Fibroblast of peridontal ligament (primary cell): ENCODE measurements around the gene CCDC6.
A peak's percentile ranks its signal among the peaks of the same experiment; 100 is the strongest.
"Not testable (repeated sequence)": the region's sequence is repeated elsewhere in the genome, so short reads cannot be mapped to it uniquely, and the experiment has no call there.

Experiments
- DNase-seq: peaks from one replicate; pipeline ENCODE4 v3.0.0-alpha.2; 2010; ENCODE audit errors: extremely low read depth

Gene CCDC6

DNA sequence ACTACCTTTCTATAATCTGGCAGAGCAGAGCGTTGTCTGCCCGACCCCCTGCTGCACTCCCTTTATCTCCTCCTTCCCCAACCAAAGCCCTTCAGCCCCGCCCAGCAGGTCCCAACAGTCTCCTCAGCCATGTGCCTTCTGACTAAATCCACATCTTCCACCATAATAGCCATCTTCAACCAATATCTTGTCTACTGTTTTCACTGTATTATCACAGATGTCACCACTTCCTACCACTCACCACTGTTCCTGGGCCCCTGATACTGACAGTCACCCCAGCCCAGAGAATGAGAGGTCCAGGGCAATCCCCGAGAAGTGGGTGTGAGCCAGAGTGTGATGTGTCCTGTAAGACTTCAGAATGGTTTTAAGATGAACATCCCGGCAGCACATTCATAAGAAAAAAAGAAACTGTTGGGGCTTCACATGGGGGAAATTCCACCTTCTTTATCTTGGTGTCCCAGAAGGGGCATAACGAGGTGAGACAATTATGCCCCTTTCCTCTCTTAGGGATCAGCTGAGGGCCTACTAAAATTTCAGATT is 25.3 kb downstream of the CCDC6 start:
- DNase-seq: no peak

DNA sequence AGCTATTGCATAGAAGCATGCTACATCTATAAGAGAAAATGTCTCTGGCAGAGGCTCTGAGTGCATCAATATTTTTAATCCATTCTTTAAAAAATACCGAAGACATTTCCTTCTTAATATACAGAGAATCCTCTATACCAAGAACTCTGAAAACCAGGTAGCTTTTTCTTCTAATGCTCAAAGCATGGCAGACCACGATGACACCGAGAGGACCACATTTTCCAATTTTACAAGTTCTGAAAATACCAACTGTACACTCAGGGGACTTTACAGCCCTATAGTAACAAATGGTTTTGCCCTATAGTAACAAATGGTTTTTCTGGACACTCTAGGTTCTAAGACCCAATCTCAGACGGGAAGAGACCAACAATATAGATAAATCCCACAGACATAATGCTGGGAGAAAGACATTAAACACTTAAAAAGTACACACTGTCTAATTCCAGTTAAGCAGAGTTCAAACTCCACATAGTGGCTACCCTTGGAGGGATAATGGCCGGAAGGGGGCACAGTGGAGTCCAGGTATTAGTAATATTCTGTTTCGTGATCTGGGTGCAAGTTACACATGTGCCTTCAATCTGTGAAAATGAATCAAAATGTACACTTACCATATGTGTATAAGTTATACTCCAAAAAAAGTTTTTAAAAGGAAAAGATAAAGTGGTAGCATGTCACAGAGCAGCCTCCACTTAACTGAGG is 26.2 kb downstream of the CCDC6 start:
- no peak for DNase-seq

DNA sequence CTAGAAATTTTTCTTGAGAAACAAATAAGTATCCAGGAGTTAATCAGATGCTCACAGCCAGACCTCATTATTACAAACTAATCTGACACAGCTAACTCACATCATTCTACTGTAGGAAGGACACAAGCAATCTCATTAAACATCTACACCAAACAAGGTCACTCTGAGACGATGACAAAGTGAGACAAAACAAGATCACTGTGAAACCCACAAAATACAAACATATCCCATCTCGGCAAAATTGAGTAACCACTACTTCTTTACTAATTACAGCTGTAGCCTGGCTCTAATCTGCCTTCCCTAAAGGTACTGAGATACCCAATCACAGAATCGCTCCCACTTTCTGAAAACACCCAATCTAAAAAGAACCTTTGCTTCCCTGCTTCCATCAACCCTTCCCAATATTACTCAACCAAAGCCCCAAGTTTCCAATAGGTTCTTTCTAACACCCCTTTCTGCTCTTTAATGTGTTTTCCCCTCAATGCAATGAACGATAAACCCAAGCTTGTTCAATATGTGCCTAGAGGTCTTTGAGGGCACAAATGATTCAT is 26.9 kb downstream of the CCDC6 start:
- DNase-seq: no peak

DNA sequence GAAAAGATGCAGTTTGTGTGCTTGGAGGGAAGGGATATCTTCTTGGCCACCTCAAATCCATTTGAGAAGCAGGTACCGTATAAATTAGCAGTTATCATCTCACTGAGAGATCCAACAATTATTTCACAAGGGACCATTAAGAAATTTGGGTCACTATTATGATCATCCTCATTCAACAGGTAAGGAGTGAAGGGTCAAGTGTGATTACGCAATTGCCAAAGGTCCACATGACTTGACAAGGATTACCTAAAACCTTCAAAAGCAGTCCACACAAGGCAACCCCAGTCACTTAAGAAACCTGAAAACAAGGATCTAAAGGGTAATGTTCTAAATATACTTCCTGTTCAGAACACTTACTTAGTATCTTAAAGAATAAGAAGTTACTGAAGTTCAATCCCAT is 27.4 kb downstream of the CCDC6 start:
- DNase-seq: no peak

DNA sequence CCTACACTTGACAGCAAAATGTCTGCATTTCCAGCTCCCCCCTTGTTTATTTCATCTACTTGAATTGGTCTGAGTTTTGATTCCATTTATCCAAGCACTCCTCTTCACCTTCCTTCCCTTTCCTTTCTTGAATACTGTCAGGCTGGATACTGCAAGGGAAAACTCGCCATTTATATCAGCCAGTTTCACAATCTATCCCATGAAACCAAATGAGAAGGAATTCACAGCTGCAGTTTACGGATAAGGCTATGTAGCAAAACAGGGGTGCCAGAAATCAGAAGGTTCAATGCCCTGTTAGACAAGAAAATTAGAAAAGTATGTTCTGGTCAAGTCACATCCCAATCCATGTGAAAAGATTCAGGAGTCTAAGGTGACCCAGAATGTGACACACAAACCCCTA is 28.1 kb downstream of the CCDC6 start:
- DNase-seq: peak; percentile 17

DNA sequence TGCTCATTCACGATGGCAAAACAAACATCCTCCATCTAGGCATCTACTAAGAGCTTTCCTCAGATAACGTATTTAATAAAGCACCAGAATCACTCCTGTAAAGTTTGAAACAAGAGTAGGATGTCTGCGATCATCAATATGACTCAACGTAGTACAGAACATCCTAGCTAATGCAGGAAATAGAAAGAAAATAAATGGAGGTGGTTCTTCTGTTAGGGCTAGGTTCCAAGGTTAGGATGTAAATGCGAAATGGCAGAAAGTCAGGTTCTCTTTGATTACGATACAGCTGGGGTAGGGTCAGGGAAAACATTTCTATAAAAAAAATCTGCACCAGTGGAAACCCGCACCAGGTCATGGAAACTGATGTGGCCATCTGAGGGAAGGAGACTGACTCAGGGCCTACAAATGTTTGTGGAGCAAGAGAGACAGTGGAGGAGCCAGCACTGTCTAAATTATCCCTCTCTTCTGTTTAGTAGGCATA is 29.1 kb downstream of the CCDC6 start:
- peak; percentile 60 for DNase-seq

DNA sequence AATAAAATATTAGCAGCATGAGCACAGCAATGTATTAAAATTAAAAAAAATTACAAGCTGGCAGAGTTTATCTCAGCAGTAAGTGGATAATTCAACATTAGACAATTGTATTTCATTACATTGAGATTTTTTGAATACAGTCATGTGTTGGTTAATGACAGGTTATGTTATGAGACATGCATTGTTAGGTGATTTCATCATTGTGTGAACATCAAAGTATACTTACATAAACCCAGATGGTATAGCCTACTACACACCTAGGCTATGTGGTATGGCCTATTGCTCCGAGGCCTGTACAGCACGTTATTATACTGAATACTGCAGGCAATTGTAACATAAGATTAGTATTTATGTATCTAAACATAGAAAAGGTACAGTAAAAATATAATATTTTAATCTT is 29.7 kb downstream of the CCDC6 start:
- no peak for DNase-seq

DNA sequence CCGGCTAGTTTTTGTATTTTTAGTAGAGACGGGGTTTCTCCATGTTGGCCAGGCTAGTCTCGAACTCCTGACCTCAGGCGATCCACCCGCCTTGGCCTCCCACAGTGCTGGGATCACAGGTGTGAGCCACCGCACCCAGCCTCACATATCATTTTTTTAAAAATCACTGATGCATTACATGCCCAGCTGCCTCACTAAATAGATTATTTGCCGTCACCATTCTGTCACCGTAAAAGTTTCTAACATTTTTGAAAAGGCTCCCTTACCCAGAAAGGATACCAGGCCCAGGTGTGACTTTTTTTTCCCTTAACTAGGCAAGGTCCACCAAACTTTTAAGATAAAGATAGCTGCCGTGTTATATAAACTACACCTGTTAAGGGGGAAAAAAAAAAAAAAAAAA is 30.1 kb downstream of the CCDC6 start:
- DNase-seq: not testable (repeated sequence)

DNA sequence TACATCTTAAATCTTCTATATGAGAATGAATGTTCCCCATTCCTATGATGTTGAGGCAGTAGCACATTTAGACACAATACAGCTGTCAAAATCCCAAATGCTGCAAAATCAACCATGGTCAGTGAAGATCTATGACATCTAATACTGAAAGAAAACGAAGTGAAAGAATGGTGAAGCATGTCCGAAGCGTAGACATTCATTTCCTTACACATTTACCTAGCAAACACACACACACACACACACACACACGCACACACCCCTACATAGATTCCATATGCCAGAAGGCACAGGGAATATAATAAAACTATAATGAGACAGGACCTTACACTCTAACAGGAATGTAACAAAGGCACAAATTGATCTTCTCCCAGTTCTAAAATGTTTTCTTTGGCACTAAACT is 32.5 kb downstream of the CCDC6 start:
- no peak for DNase-seq

DNA sequence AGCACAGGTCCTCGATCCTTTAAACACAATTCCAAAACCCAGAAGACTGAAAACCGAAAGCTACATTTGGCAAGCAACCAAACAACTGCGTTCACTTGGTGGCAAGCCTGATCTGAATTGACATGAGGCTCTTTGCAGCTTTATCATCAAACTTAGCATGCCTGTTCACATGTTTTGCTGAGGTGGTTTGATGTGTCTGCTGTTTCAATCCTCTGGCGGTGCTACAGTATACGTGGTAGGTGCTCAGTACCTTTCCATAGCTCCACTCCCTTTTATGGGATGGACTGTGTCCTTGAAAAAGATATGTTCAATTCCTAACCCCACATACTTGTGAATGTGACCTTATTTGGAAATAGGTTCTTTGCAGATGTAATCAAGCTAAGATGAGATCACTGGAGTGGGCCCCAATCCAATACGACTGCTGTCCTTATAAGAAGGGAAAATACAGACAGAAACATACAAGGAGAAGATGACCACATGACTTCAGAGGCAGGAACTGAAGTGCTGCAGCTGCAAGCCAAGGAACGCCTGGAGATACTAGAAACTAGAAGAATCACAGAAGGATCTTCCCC is 33.4 kb downstream of the CCDC6 start:
- peak; percentile 93 for DNase-seq

DNA sequence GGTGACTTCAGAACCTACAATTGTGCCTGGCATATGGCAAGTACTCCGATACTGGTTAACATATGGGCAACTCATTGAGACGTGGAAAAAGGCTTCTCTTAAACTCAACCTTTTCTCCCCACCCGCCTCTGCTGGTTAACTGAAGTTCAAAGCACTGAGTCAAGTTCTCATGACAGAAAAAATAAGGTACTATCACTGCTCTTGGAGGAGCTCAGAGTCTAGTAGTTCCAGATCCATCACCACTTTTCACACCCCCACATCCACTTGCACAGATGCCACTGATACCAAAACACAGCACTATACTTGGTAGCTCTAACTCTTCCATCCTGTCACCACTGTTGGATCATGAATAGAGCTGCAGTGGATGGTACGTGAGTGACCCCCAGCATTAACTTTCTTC is 36.2 kb downstream of the CCDC6 start:
- no peak for DNase-seq

DNA sequence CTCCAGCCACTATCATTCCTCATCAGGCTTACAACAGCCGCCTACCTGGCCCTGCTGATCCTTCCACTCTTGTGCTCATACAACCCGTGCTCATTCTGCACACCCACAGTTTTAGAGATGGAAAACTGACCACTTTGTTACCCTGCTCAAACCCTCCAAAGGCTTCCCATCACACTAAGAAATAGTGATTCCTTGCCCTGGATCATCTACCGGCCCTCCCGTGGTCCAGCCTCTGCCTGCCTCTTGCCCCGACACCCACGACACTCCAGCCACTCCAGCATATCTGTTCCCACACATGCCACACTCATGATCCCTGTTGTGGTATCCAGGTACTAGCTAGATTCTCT is 36.8 kb downstream of the CCDC6 start:
- DNase-seq: no peak

DNA sequence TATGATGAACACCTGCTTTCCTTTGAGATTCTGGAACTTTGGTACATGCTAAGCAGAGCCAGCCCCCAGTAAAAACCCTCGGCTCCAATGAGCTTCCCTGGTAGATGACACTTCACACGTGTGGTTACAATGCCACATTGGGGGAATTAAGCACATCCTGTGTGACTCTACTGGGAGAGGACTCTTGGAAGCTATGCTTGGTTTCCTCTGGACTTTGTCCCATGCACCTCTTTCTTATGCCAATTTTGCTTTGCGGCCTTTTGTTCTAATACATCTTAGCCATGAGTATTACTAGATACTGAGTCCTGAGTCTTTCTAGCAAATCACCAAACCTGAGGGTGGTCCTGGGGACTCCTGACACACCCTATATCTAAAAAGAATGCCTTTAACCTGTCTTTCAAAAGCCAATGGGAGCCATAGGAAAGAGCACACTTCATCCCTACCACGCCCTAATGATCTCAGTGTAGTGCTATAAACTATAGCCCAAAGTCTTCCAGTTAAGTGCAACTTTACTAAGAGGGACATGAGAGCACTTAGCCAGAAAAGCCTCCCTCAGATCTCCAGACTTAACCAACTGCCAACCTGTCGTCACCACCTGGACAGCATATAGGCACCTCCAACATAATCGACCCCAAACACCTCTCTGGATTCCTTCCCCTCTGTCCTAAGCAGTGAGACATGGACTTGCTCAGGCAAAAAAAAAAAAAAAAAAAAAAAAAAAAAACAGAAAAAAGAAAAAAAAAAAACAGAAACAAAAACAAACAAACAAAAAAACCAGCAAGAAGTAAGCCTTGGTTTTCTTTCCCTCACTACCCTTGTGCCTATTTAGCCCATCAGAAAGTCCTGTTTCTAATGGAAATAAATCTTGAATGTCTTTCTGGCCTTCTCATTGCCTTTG is 37.4 kb downstream of the CCDC6 start:
- DNase-seq: no peak

DNA sequence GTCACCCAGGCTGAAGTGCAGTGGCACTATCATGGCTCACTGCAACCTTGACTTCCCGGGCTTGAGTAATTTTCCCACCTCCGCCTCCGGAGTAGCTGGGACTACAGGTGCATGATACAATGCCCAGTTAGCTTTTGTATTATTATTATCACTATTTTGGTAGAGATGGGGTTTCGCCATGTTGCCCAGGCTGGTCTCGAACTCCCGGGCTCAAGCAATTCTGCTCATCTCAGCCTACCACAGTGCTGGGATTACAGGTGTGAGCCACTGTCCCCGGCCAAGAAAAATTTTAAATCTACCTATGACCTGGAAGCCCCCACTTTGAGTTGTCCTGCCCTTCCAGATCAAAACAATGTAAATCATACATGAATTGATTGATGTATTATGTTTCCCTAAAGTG is 38.8 kb downstream of the CCDC6 start:
- DNase-seq: no peak

DNA sequence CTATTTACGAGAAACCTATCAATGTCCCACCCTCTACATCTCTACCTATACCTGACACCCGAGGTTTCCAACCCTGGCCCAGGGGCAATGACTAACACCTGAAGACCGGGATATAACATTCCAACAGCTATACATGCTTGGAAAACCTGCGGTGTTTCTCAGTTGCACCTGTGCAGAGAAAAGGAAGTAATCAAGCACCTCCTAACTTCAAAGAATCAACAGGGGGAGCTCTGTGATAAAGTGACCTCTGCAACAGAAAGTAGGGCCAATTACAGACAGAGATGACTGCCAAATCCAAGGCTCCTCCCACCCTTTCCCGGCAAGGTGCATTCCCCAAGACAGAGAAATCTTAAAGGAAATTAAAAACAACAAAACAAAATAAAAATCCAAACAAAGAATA is 41.3 kb downstream of the CCDC6 start:
- peak; percentile 41 for DNase-seq

DNA sequence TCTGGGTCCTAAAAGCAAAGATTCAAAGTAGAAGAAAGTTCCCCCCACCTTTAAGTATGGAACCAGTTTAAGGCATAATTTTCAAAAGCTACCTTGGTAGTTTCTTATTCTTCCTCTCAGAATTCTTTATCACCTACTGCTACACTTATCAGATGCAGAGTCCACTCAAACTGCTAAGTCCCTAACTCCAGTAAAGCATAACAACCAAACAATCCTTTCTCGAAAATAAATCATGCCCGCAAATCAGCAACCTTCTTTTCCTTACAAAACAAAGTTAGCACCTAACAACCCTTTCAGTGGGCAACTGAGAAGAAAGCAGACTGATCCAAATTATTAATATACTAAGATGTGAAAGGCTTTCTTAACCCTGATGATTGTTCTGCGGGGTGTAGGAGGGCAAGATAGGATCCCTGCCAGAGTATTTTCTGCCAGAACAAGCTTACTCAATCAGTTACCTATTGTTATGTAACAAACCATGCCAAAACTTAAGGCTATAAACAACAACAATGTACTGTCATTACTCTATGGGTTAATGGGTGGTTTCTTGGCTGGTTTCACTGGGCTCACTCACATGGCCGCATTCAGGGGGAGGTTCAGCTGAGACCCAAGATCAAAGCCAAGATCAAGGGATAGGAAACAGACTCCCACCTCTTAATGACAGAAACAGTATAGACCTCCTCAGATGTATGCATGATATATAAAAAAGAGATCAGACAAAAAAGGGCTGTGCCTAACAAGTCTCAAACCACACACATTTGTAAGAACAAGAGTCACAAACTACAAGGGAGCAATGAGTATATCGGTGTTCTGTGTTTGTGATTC is 42.0 kb downstream of the CCDC6 start:
- DNase-seq: no peak

DNA sequence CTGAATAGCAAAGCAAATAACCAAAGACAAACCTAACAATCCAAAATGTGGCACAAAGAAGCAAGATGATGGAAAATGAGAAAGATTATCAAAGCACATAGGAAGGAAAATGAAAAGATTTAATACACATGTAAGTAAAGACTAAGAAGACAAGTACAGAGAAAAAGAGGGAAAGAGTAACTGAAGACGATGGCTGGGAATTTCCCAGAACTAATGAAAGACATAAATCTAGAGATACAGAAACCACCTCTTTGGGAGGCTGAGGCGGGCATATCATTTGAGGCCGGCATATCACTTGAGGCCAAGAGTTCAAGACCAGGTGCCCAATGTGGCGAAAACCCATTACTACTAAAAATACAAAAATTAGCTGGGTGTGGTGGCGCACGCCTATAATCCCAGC is 46.8 kb downstream of the CCDC6 start:
- DNase-seq: no peak

DNA sequence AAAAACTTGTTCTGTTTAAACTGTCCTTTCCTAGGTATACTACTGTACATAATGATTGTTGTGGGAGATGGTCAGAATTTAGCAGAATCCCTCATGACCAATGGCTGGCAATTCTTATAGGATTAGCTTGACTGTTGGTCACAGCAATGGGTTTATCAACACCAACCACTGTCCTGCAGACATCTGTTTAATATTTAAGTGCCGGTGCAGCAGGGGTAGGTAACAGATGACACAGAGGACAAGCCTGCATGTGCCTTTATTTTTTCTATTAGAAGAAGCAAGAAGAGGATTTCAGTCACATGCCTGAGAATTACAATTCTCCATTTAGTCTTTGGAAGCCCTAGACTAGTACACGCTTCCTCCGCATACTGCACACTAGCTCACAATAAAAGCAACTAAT is 48.4 kb downstream of the CCDC6 start:
- DNase-seq: no peak

DNA sequence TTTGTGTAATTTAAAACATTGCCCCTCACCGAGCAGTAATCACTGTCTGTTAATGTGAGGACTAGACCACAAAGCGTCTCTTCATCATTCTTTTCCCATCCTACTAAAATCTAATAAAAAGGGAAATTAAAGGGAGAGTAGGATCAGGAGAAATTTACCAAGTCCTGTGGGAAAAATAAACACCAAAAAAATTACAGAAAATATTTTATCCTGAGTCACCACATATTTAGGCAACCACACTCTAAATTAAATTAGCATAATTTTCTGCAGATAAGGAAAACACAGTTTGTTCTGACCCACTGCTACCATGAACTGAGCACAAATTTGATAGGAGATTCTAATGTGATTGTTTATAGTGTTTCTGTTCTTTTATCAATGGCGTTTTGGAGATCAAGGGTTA is 49.3 kb downstream of the CCDC6 start:
- peak; percentile 43 for DNase-seq

DNA sequence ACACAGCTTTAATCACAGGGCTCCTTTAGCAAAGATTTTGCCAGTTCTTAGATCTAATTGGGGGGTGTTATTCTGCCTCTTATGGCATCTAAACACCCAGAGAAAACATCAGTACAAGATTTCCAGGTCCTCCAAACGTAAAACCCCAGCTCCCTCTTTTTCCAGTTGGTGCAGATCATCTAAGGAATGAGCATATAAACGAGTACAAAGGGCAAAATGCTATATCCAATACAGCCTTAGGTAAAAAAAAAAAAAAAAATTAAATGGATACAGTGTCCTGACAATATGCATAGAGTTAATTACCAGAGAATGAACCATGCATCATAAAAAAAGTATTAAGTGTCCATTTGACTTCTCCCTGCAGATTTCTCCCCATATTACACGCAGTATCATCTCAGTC is 50.3 kb downstream of the CCDC6 start:
- no peak for DNase-seq

DNA sequence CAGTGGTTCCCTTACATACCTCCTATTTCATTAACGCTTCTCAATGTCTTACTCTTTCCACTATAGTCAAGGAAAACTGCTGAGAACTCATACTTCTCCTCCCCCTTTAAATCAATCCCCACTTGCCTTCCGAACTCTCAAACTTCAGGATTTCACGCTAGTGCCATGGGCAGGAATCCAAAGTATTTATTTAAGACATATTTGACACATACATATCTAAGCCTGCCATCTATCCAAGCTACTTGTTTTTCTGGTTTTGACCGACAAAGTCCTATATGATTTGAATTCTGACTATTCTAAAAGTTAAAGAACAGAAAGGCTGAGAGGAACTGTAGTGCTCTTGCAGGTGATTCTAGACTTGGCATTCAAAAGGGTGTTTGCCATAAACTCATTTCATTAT is 51.8 kb downstream of the CCDC6 start:
- no peak for DNase-seq

DNA sequence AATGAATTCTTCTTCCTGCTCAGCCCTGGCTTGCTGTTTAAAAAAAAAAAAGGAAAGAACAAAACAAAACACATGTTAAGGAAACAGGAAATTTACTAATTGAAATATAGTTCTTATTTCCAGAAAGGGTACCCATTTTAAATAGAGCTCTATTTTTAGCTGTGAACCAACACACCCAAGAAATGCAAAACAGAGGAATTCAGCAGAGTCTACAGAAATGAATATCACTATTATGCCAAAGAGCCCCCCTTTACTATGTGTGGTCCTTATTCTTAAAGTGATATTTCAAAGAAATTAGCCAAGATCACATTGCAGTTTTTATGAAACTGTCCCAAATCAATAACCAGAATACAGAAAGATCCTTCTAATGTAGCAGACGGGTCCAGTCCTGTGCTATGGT is 53.7 kb downstream of the CCDC6 start:
- DNase-seq: no peak
